Stimulated activated naive B cell treated with anti-CD40 and anti-IgM and Interleukin-4, amounts not matched to agents 10 μg/mL and 1 μg/mL and 100 μg/mL, for 72 hours (primary cell): ENCODE measurements around the gene PTRHD1.
A peak's percentile ranks its signal among the peaks of the same experiment; 100 is the strongest.
"Not testable (repeated sequence)": the region's sequence is repeated elsewhere in the genome, so short reads cannot be mapped to it uniquely, and the experiment has no call there.

Experiments
- ATAC-seq, 2 donors: fragments of 150-1000 bp; cut with Tn5 transposase; replicated peaks; 2 replicates each; pipeline ENCODE4 v1.10.0; 2021; ENCODE audit warnings: moderate library complexity in 1 of 2
- DNase-seq: peaks from one replicate; pipeline ENCODE4 v3.0.0; 2021
- H3K27ac Mint-ChIP-seq: one replicate; pipeline ENCODE4 v1.8.0; 2022; ENCODE audit warnings: mild to moderate bottlenecking, mixed read lengths
- H3K27me3 Mint-ChIP-seq, 2 donors: one replicate each; pipeline ENCODE4 v1.8.0; 2022; ENCODE audit warnings: mixed read lengths in 2 of 2
- H3K36me3 Mint-ChIP-seq, 2 donors: one replicate each; pipeline ENCODE4 v1.8.0; 2022; ENCODE audit warnings: mixed read lengths in 2 of 2, mild to moderate bottlenecking in 1 of 2
- H3K4me1 Mint-ChIP-seq, 2 donors: one replicate each; pipeline ENCODE4 v1.8.0; 2022; ENCODE audit warnings: mixed read lengths in 2 of 2, mild to moderate bottlenecking in 1 of 2
- H3K4me3 Mint-ChIP-seq, 2 donors: one replicate each; pipeline ENCODE4 v1.8.0; 2022; ENCODE audit warnings: mild to moderate bottlenecking in 2 of 2, mixed read lengths in 2 of 2, moderate library complexity in 1 of 2
- H3K9me3 Mint-ChIP-seq, 2 donors: one replicate each; pipeline ENCODE4 v1.8.0; 2022; ENCODE audit warnings: mixed read lengths in 2 of 2, mild to moderate bottlenecking in 1 of 2

PTRHD1 gene

GRCh38 chr2:24809316-24810007 is 16.3 kb upstream of the PTRHD1 start:
- no peaks in the 10 kb centered on the region for H3K27me3 Mint-ChIP-seq
- H3K27ac Mint-ChIP-seq, result no peak overlapping the region
- H3K36me3 Mint-ChIP-seq, result peaks cover 28 to 47% of the 10 kb centered on the region in 2 donors
- H3K4me1 Mint-ChIP-seq, result peaks cover 0 to 4% of the 10 kb centered on the region in 2 donors
- peaks cover 3 to 4% of the 10 kb centered on the region in 2 donors for H3K9me3 Mint-ChIP-seq
- no peak overlapping the region for H3K4me3 Mint-ChIP-seq
- no peak for ATAC-seq
- no peak for DNase-seq

GRCh38 chr2:24806661-24807036 is 13.5 kb upstream of the PTRHD1 start:
- Mint-ChIP-seq H3K27ac (no peak overlapping the region), H3K4me1 (peaks cover 0 to 4% of the 10 kb centered on the region in 2 donors), H3K36me3 (peaks cover 33 to 48% of the 10 kb centered on the region in 2 donors), H3K27me3 (no peaks in the 10 kb centered on the region), H3K9me3 (peaks cover 4 to 6% of the 10 kb centered on the region in 2 donors), H3K4me3 (no peak overlapping the region)
- DNase-seq, result no peak
- no peak for ATAC-seq

- H3K4me1 Mint-ChIP-seq, DNase-seq, H3K27me3 Mint-ChIP-seq, H3K9me3 Mint-ChIP-seq, H3K27ac Mint-ChIP-seq, H3K4me3 Mint-ChIP-seq, ATAC-seq: not testable (repeated sequence)
- peaks cover 36 to 51% of the 10 kb centered on the region in 2 donors for H3K36me3 Mint-ChIP-seq
Observed at GRCh38 chr2:24805811-24806660, 12.8 kb upstream of the PTRHD1 start.

GRCh38 chr2:24800487-24800886 is 7.3 kb upstream of the PTRHD1 start:
- H3K9me3 Mint-ChIP-seq, H3K4me3 Mint-ChIP-seq, DNase-seq, ATAC-seq, H3K27me3 Mint-ChIP-seq, H3K27ac Mint-ChIP-seq: not testable (repeated sequence)
- peaks cover 3 to 13% of the 10 kb centered on the region in 2 donors for H3K4me1 Mint-ChIP-seq
- peaks cover 43 to 64% of the 10 kb centered on the region in 2 donors for H3K36me3 Mint-ChIP-seq

- no peak for DNase-seq
Observed at GRCh38 chr2:24797644-24798043, 4.5 kb upstream of the PTRHD1 start.

GRCh38 chr2:24793761-24794435 is 707 bp upstream of the PTRHD1 start:
- no peak for ATAC-seq
- Mint-ChIP-seq H3K27me3 (peaks cover 0 to 3% of the 10 kb centered on the region in 2 donors), H3K36me3 (peaks cover 26 to 39% of the 10 kb centered on the region in 2 donors), H3K27ac (peak overlapping the region; percentile 100), H3K4me3 (peak overlapping the region; percentile 96 to 99), H3K4me1 (peaks cover 8 to 26% of the 10 kb centered on the region in 2 donors), H3K9me3 (no peaks in the 10 kb centered on the region)
- no peak for DNase-seq

More at GRCh38 chr2:24797644-24798043, 4.5 kb upstream of the PTRHD1 start:
- ATAC-seq, result no peak
- peaks cover 33 to 48% of the 10 kb centered on the region in 2 donors for H3K36me3 Mint-ChIP-seq
- H3K9me3 Mint-ChIP-seq, result peaks cover 0 to 2% of the 10 kb centered on the region in 2 donors
- no peak overlapping the region for H3K4me3 Mint-ChIP-seq
- peaks cover 5 to 21% of the 10 kb centered on the region in 2 donors for H3K4me1 Mint-ChIP-seq
- H3K27ac Mint-ChIP-seq, result no peak overlapping the region
- H3K27me3 Mint-ChIP-seq, result no peaks in the 10 kb centered on the region

GRCh38 chr2:24792542-24792873 is 683 bp downstream of the PTRHD1 start:
- no peak for ATAC-seq
- H3K4me1 Mint-ChIP-seq, result peaks cover 6 to 22% of the 10 kb centered on the region in 2 donors
- H3K27me3 Mint-ChIP-seq, result peaks cover 3 to 15% of the 10 kb centered on the region in 2 donors
- no peaks in the 10 kb centered on the region for H3K9me3 Mint-ChIP-seq
- peak overlapping the region; percentile 100 for H3K27ac Mint-ChIP-seq
- peaks cover 30 to 37% of the 10 kb centered on the region in 2 donors for H3K36me3 Mint-ChIP-seq
- DNase-seq, result no peak
- H3K4me3 Mint-ChIP-seq, result peak overlapping the region; percentile 96 to 99

- Mint-ChIP-seq H3K27me3 (peaks cover 4 to 15% of the 10 kb centered on the region in 2 donors), H3K9me3 (no peaks in the 10 kb centered on the region), H3K4me3 (no peak overlapping the region), H3K36me3 (peaks cover 24 to 27% of the 10 kb centered on the region in 2 donors), H3K4me1 (peaks cover 6 to 16% of the 10 kb centered on the region in 2 donors), H3K27ac (no peak overlapping the region)
- no peak for ATAC-seq
- DNase-seq, result no peak
Observed at GRCh38 chr2:24791452-24791851, 1.7 kb downstream of the PTRHD1 start.

GRCh38 chr2:24788816-24789215 is 4.4 kb downstream of the PTRHD1 start:
- Mint-ChIP-seq H3K36me3 (peaks cover 20 to 30% of the 10 kb centered on the region in 2 donors), H3K4me1 (peaks cover 17 to 29% of the 10 kb centered on the region in 2 donors), H3K27me3 (peaks cover 4 to 15% of the 10 kb centered on the region in 2 donors), H3K9me3 (no peaks in the 10 kb centered on the region), H3K4me3 (no peak overlapping the region), H3K27ac (no peak overlapping the region)
- no peak for DNase-seq
- ATAC-seq, result no peak

GRCh38 chr2:24787532-24787931 is 5.7 kb downstream of the PTRHD1 start:
- Mint-ChIP-seq H3K36me3 (peaks cover 20 to 24% of the 10 kb centered on the region in 2 donors), H3K27me3 (peaks cover 12 to 24% of the 10 kb centered on the region in 2 donors), H3K27ac (no peak overlapping the region), H3K9me3 (no peaks in the 10 kb centered on the region), H3K4me1 (peaks cover 17 to 26% of the 10 kb centered on the region in 2 donors), H3K4me3 (no peak overlapping the region)
- ATAC-seq (no peak), DNase-seq (no peak)

- ATAC-seq, result peak; percentile 100
- Mint-ChIP-seq H3K9me3 (no peaks in the 10 kb centered on the region), H3K4me1 (peaks cover 14 to 22% of the 10 kb centered on the region in 2 donors), H3K36me3 (peaks cover 20 to 27% of the 10 kb centered on the region in 2 donors), H3K27ac (peak overlapping the region; percentile 89), H3K4me3 (peak overlapping the region; percentile 38 to 63), H3K27me3 (peaks cover 21 to 40% of the 10 kb centered on the region in 2 donors)
- DNase-seq, result peak; percentile 63
Observed at GRCh38 chr2:24785671-24786321, 7.4 kb downstream of the PTRHD1 start.

GRCh38 chr2:24783641-24784040 is 9.6 kb downstream of the PTRHD1 start:
- Mint-ChIP-seq H3K9me3 (no peaks in the 10 kb centered on the region), H3K4me1 (peaks cover 14 to 22% of the 10 kb centered on the region in 2 donors), H3K27ac (no peak overlapping the region), H3K27me3 (peaks cover 26 to 41% of the 10 kb centered on the region in 2 donors), H3K4me3 (no peak overlapping the region), H3K36me3 (peaks cover 4 to 17% of the 10 kb centered on the region in 2 donors)
- ATAC-seq (no peak), DNase-seq (no peak)

GRCh38 chr2:24779116-24779515 is 14.1 kb downstream of the PTRHD1 start:
- Mint-ChIP-seq H3K4me3 (no peak overlapping the region), H3K36me3 (peaks cover 0 to 8% of the 10 kb centered on the region in 2 donors), H3K27me3 (peaks cover 33 to 57% of the 10 kb centered on the region in 2 donors)

GRCh38 chr2:24774373-24774772 is 18.8 kb downstream of the PTRHD1 start:
- Mint-ChIP-seq H3K4me1 (peaks cover 0 to 3% of the 10 kb centered on the region in 2 donors), H3K27me3 (peaks cover 11 to 27% of the 10 kb centered on the region in 2 donors), H3K36me3 (peaks cover 5 to 10% of the 10 kb centered on the region in 2 donors), H3K4me3 (no peak overlapping the region), H3K9me3 (no peaks in the 10 kb centered on the region), H3K27ac (no peak overlapping the region)
- ATAC-seq (no peak), DNase-seq (no peak)

More at GRCh38 chr2:24779116-24779515, 14.1 kb downstream of the PTRHD1 start:
- no peak for DNase-seq
- peaks cover 0 to 2% of the 10 kb centered on the region in 2 donors for H3K4me1 Mint-ChIP-seq
- ATAC-seq, result no peak
- H3K9me3 Mint-ChIP-seq, result no peaks in the 10 kb centered on the region
- H3K27ac Mint-ChIP-seq, result no peak overlapping the region
